ENCODE data around the gene RNF14.

The RNF14 gene

DNA sequence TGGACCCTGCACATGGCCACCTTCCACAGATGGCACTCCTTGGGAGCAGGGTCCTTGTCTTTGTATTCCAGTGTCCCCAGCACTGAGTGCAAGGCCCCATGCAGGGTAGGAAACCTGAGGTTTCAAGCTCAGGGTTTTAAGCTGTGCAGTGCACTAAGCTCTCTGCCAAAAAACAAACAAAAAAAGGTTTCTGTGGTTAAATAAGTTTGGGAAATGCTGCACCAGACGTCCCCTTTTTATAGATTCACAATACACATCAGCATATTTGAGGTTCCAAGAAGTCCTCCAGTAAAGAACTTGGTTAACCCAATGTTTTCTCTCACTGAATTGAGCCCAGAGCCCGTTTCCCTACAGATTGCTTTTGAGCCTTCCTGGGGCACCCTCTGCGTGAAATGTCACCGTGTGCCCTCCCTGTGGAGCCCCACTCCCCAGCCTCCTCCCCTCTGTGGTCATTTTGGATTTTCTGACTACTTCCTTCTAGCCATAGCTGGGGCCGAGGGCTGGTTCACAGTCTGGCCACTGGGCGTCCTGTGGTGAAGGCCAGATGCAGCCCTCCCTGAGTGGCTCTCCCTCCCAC is 28.1 kb upstream of the RNF14 start:
- no peak overlapping the region for H3K4me3 ChIP-seq (ENCODE audit: low read length)
- TF ChIP-seq, protein P1, sequence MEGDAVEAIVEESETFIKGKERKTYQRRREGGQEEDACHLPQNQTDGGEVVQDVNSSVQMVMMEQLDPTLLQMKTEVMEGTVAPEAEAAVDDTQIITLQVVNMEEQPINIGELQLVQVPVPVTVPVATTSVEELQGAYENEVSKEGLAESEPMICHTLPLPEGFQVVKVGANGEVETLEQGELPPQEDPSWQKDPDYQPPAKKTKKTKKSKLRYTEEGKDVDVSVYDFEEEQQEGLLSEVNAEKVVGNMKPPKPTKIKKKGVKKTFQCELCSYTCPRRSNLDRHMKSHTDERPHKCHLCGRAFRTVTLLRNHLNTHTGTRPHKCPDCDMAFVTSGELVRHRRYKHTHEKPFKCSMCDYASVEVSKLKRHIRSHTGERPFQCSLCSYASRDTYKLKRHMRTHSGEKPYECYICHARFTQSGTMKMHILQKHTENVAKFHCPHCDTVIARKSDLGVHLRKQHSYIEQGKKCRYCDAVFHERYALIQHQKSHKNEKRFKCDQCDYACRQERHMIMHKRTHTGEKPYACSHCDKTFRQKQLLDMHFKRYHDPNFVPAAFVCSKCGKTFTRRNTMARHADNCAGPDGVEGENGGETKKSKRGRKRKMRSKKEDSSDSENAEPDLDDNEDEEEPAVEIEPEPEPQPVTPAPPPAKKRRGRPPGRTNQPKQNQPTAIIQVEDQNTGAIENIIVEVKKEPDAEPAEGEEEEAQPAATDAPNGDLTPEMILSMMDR (IDR thresholded peaks at IDR 0.05; ENCODE audit: insufficient read depth, low read depth, low read length, missing control alignments), result no peak
- DNase-seq (ENCODE audit: low read depth), result no peak

DNA sequence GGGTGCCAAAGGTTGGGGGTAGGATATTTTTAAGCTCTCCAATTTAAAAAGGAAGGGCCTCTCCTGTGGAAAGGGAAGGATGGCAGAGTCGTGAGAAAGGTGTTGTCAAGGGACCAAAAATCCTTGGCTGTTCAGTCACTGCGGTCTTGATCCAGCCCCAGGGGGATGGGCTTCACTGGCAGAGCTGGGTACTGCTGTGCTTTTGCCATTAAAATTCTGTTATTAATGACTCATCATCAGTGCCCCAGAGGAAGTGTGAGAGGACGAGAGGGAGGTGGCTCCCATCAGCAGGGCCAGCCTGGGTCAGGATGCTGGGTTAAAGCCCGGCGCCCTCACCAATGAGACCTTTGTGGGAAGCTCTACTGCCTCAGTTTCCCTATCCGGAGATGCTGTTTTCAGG is 27.6 kb upstream of the RNF14 start:
- peak; percentile 17 for DNase-seq (ENCODE audit: low read depth)
- TF ChIP-seq, protein P1 (IDR thresholded peaks at IDR 0.05; ENCODE audit: insufficient read depth, low read depth, low read length, missing control alignments), result no peak
- H3K4me3 ChIP-seq (ENCODE audit: low read length), result no peak overlapping the region

DNA sequence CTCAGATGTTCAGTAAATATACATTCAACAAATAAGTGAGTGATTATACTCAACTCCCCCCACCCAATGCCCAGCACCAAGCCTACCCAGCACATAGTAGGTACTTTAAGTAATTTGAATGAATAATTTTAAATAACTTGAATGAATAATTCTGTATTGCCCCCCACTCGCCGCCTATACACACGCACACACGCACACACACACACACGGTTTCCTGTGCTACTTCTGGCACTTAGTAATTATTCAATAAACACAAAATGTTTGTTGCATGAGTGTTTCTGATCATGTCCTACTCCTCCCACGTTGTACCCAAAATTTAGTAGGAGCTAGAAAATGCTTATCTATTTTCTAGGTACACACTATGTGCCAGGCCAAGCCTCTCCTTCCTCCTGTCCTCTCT is 27.1 kb upstream of the RNF14 start:
- TF ChIP-seq, protein P1 (IDR thresholded peaks at IDR 0.05; ENCODE audit: insufficient read depth, low read depth, low read length, missing control alignments), result no peak
- DNase-seq (ENCODE audit: low read depth), result no peak
- no peak overlapping the region for H3K4me3 ChIP-seq (ENCODE audit: low read length)

DNA sequence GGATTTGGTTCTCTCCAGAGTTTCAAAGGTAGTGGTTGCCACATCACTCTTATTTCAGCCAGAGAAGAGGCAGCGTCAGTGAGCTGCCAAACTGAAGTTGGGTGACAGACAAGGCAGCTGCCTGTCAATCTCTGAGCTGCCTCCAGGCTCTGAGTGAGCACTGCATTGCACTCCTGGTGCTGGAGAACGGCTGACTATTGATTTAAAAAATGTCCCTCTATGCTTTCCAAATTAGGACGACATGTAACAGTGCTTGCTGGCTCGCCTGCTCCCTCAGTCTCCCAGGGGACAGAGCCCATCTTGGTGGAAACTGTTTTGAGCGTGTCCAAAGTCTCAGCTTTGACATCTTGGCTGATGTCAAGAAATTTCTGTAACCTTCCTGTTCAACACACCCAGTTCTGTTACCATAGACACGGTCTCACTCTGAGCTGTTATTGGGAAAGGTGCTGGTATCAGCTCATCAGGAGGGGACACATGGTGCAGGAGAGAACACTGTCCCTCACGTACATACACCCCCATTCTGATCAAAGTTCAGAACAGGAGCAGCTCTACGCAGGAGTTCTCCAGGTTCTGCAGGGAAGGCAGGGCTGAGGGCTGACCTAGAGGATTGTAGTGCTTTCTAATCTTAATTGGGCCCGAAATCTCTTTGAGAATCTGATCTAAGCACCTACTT is 26.6 kb upstream of the RNF14 start:
- TF ChIP-seq, protein P1 (IDR thresholded peaks at IDR 0.05; ENCODE audit: insufficient read depth, low read depth, low read length, missing control alignments), result no peak
- DNase-seq (ENCODE audit: low read depth), result no peak

DNA sequence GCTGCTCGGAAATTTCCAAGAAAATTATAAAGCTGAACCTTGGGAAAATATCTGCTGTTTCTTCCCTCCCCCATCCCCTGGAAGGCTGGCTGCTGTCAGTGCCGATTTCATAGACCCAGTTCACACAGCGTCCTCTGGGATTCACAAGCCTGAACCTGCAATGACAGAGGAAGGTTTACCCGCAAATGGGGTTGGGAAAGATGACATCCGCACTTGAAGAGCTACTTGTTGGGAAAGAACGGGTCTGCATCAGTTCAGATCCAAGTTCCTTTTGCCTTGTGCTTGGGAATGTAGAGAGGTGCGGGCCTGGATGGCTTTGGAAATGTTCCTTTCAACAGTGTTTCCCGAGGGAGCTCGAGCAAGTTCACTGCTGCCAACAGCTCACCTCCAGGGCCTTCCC is 24.8 kb upstream of the RNF14 start:
- no peak overlapping the region for H3K4me3 ChIP-seq (ENCODE audit: low read length)
- TF ChIP-seq, protein P1 (IDR thresholded peaks at IDR 0.05; ENCODE audit: insufficient read depth, low read depth, low read length, missing control alignments), result no peak
- peak; percentile 83 for DNase-seq (ENCODE audit: low read depth)

More for the DNA sequence above, 26.6 kb upstream of the RNF14 start:
- H3K4me3 ChIP-seq (ENCODE audit: low read length), result no peak overlapping the region

DNA sequence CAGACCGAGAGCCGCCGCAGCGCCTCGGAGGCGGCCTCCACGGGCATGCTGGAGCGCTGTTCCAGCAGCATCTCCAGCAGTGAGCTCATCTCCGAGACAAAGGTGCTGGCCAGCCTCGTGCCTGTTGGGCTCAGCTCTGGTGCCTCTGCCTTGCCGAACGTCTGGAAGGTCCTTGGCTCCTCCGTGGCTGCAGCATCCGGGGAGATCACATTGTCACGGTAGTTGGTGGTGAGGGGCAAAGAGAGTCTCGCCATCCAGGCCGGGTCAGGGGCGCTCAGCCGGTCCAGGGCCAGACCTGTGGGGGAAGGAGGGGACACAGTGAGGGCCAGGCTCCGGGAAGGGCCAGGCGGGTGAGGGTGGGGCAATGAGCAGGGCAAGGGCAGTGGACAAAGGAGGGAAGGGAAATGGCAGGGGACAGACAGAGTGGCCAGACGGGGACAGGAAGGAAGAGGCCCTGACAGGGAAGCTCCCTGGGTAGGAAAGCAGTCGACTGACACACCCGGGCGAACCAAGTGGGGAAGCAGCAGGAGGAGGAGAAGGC is 23.3 kb upstream of the RNF14 start:
- H3K4me3 ChIP-seq (ENCODE audit: low read length), result no peak overlapping the region
- TF ChIP-seq, protein P1 (IDR thresholded peaks at IDR 0.05; ENCODE audit: insufficient read depth, low read depth, low read length, missing control alignments), result no peak
- peak; percentile 46 for DNase-seq (ENCODE audit: low read depth)

Measured in epithelial cell of esophagus (primary cell).